GM21528 (cell line): Measurements from ENCODE around the gene FLNC.

Experiments
- ATAC-seq: cut with Tn5 transposase; IDR thresholded peaks from one replicate; pipeline ENCODE4 v1.9.1; 2021; ENCODE audit warnings: mild to moderate bottlenecking, moderate library complexity; ENCODE audit not compliant: unreplicated experiment, low FRiP score

FLNC gene

GRCh38 chr7:128906766-128907559, 76.8 kb downstream of the FLNC start:
- no peak for ATAC-seq
